DOHH2 (cell line): ENCODE measurements around the gene GALNT2.

Experiments
- EZH2phosphoT487 ChIP-seq: fragments of 200-600 bp; sonication (generic); IDR thresholded peaks from 2 replicates; pipeline ENCODE4 v1.6.1; 2017; ENCODE audit warnings: borderline replicate concordance, mild to moderate bottlenecking, antibody characterized with exemption, low read length, moderate library complexity, mixed read lengths
- TF ChIP-seq, protein P1 (sequence below): fragments of 200-600 bp; sonication (generic); IDR thresholded peaks from one replicate; pipeline ENCODE4 v1.5.1; 2014; ENCODE audit warnings: antibody characterized with exemption, mild to moderate bottlenecking, low read depth, low read length; ENCODE audit not compliant: poor library complexity, severe bottlenecking

DNA sequence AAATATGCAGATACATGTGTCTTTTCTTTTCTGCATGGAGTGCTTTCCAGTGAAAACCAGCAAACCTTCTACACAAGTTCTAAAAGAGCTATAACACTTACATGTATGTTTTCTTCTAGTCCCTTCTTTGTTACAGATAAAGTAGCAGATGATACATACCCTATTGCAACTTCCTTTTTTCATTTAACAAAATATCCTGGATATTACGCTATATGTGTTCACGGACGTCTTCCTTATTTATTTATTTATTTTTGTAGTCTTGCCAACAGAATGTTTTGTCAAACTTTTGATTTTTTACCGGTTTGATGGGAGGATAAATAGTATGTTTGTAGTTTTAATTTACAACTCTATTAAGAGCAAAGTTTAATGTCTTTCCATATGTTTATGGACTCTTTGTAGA is 5.2 kb upstream of the GALNT2 start:
- TF ChIP-seq, protein P1, sequence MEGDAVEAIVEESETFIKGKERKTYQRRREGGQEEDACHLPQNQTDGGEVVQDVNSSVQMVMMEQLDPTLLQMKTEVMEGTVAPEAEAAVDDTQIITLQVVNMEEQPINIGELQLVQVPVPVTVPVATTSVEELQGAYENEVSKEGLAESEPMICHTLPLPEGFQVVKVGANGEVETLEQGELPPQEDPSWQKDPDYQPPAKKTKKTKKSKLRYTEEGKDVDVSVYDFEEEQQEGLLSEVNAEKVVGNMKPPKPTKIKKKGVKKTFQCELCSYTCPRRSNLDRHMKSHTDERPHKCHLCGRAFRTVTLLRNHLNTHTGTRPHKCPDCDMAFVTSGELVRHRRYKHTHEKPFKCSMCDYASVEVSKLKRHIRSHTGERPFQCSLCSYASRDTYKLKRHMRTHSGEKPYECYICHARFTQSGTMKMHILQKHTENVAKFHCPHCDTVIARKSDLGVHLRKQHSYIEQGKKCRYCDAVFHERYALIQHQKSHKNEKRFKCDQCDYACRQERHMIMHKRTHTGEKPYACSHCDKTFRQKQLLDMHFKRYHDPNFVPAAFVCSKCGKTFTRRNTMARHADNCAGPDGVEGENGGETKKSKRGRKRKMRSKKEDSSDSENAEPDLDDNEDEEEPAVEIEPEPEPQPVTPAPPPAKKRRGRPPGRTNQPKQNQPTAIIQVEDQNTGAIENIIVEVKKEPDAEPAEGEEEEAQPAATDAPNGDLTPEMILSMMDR: no peak
- no peak for TF ChIP-seq EZH2phosphoT487
